Naive thymus-derived CD4-positive, alpha-beta T cell (primary cell): Measurements from ENCODE around the gene TRMT11. TPM values are rescaled to one million over a fixed set of nuclear protein-coding genes. Genes with fewer than 3 reads are reported as not detected.
"Not testable (repeated sequence)": the region's sequence is repeated elsewhere in the genome, so short reads cannot be mapped to it uniquely, and the experiment has no call there.

Experiments
- ATAC-seq: fragments of 150-1000 bp; cut with Tn5 transposase; 2 replicates; pipeline ENCODE4 v1.10.0; 2021; ENCODE audit warnings: mild to moderate bottlenecking, moderate library complexity
- CTCF ChIA-PET: fragments of 350-600 bp; sonication (Branson Sonifier 250); formaldehyde crosslinking; loops from one replicate; lab custom pipeline; 2021; ENCODE audit warnings: antibody characterized with exemption; lab: Charles Lee
- POLR2A ChIA-PET: fragments of 350-600 bp; sonication (Branson Sonifier 250); formaldehyde crosslinking; loops from one replicate; lab custom pipeline; 2021; ENCODE audit warnings: antibody characterized with exemption, inconsistent platforms; lab: Charles Lee
- DNase-seq, 9 donors: peaks; one replicate each; pipeline versions ENCODE4 v3.0.0 to v3.0.0-alpha.2; 2020 to 2022; ENCODE audit warnings: mixed read lengths in 1 of 9
- H3K27ac ChIP-seq: one replicate; pipeline ENCODE4 v1.7.0; 2013; ENCODE audit warnings: mild to moderate bottlenecking, low read depth, low read length, moderate library complexity
- H3K27me3 ChIP-seq, 2 donors: one replicate each; pipeline ENCODE4 v1.7.0; 2013; ENCODE audit warnings: low read length in 2 of 2, mild to moderate bottlenecking in 2 of 2, moderate library complexity in 2 of 2; ENCODE audit not compliant: control insufficient read depth in 2 of 2, insufficient read depth in 2 of 2
- H3K36me3 ChIP-seq, 3 experiments: 1 replicate in 2 of 3; 2 replicates in 1 of 3; pipeline ENCODE4 v1.7.0; 2013; ENCODE audit warnings: low read length in 3 of 3, mild to moderate bottlenecking in 3 of 3, moderate library complexity in 1 of 3; ENCODE audit not compliant: insufficient read depth in 3 of 3, control insufficient read depth in 2 of 3
- H3K4me1 ChIP-seq, 2 donors: one replicate each; pipeline ENCODE4 v1.7.0; 2013; ENCODE audit warnings: low read length in 2 of 2, mild to moderate bottlenecking in 2 of 2, moderate library complexity in 1 of 2; ENCODE audit not compliant: control insufficient read depth in 2 of 2, insufficient read depth in 2 of 2
- H3K4me3 ChIP-seq: 2 replicates; pipeline ENCODE4 v1.7.0; 2013; ENCODE audit warnings: mild to moderate bottlenecking, low read length
- H3K9me3 ChIP-seq, 3 experiments: 1 replicate in 2 of 3; 2 replicates in 1 of 3; pipeline ENCODE4 v1.7.0; 2013; ENCODE audit warnings: low read length in 3 of 3; ENCODE audit not compliant: control insufficient read depth in 2 of 3
- H3K27ac Mint-ChIP-seq, 9 donors: one replicate each; pipeline ENCODE4 v1.8.0; 2020 to 2022; ENCODE audit warnings: mixed read lengths in 9 of 9, mild to moderate bottlenecking in 8 of 9, moderate library complexity in 5 of 9, inconsistent platforms in 2 of 9
- H3K27me3 Mint-ChIP-seq, 5 donors: one replicate each; pipeline ENCODE4 v1.8.0; 2021 to 2022; ENCODE audit warnings: mixed read lengths in 5 of 5, mild to moderate bottlenecking in 1 of 5
- H3K36me3 Mint-ChIP-seq, 5 donors: one replicate each; pipeline ENCODE4 v1.8.0; 2020 to 2022; ENCODE audit warnings: mixed read lengths in 5 of 5, mild to moderate bottlenecking in 3 of 5, inconsistent platforms in 1 of 5
- H3K4me1 Mint-ChIP-seq, 7 donors: one replicate each; pipeline ENCODE4 v1.8.0; 2020 to 2022; ENCODE audit warnings: mixed read lengths in 7 of 7, mild to moderate bottlenecking in 3 of 7, inconsistent platforms in 1 of 7
- H3K4me3 Mint-ChIP-seq, 10 donors: one replicate each; pipeline ENCODE4 v1.8.0; 2020 to 2022; ENCODE audit warnings: mild to moderate bottlenecking in 10 of 10, mixed read lengths in 10 of 10, moderate library complexity in 6 of 10, inconsistent platforms in 2 of 10
- H3K9me3 Mint-ChIP-seq, 11 donors: one replicate each; pipeline ENCODE4 v1.8.0; 2020 to 2022; ENCODE audit warnings: mixed read lengths in 11 of 11, mild to moderate bottlenecking in 4 of 11, inconsistent platforms in 1 of 11, moderate library complexity in 1 of 11
- intact Hi-C, 2 donors: fragments of 100-400 bp; cut with micrococcal nuclease; formaldehyde crosslinking; loops; one replicate each; pipeline ENCODE4 v1.15.1; 2023
- polyA plus RNA-seq, 2 donors: library from polyadenylated mRNA; unstranded; fragments of 300-500 nt; fragmentation: Illumina TruSeq; gene quantifications; one replicate each; pipeline ENCODE4 v1.2.3, GENCODE V29; 2021
- total RNA-seq, 6 experiments: library from RNA in 5 of 6; stranded (reverse) in 5 of 6; gene quantifications; 1 replicate in 5 of 6; 2 replicates in 1 of 6; pipeline ENCODE4 v1.2.3 and lab custom pipeline; 2021 to 2026

Gene TRMT11
- total and polyA plus RNA-seq, 7 experiments from 2014 or later = 12.4 to 34.1 (median 17.0) TPM

GRCh38 chr6:125970760-125971159, 15.6 kb upstream of the TRMT11 start:
- peaks cover 0 to 22% (median 11%) of the 10 kb centered on the region in 5 donors for H3K36me3 Mint-ChIP-seq
- no peak overlapping the region for H3K4me3 Mint-ChIP-seq
- no peaks in the 10 kb centered on the region for H3K9me3 ChIP-seq
- DNase-seq (no peak), ATAC-seq (no peak)
- H3K27me3 Mint-ChIP-seq = no peaks in the 10 kb centered on the region
- H3K27ac Mint-ChIP-seq = peak overlapping the region in 3 of 9 donors; percentile 31 to 45 (median 41)
- intact Hi-C loops = no loop called here
- ChIA-PET POLR2A (interaction anchor here (0.6 to 2.2 kb wide), 4 partner anchors 15 to 194 kb away, joined by 3 to 6 read pairs (median 4); partner anchors contain the start of gene HINT3), CTCF (interaction anchor here (0.6 to 1.8 kb wide), 4 partner anchors 11 to 659 kb away, joined by 3 to 5 read pairs (median 4); partner anchors contain the start of gene TRMT11)
- H3K27me3 ChIP-seq = no peaks in the 10 kb centered on the region
- H3K36me3 ChIP-seq = peaks cover 0 to 17% (median 0%) of the 10 kb centered on the region in 3 experiments
- H3K27ac ChIP-seq = no peak overlapping the region
- no peak overlapping the region for H3K4me3 ChIP-seq
- peaks cover 5 to 40% (median 30%) of the 10 kb centered on the region in 7 donors for H3K4me1 Mint-ChIP-seq
- H3K4me1 ChIP-seq = no peaks in the 10 kb centered on the region
- no peaks in the 10 kb centered on the region for H3K9me3 Mint-ChIP-seq

- H3K9me3 ChIP-seq, H3K27me3 ChIP-seq, H3K27me3 Mint-ChIP-seq, intact Hi-C loops, DNase-seq, H3K9me3 Mint-ChIP-seq, H3K4me1 ChIP-seq, H3K4me3 Mint-ChIP-seq, ATAC-seq, H3K27ac ChIP-seq, H3K4me3 ChIP-seq: not testable (repeated sequence)
- peaks cover 0 to 18% (median 0%) of the 10 kb centered on the region in 3 experiments for H3K36me3 ChIP-seq
- peak overlapping the region in 2 of 9 donors; percentile 14 to 16 for H3K27ac Mint-ChIP-seq
- CTCF ChIA-PET = interaction anchor here (0.7 kb wide), 1 partner anchor 211 kb away, joined by 3 read pairs; no protein-coding TSS in a partner anchor
- peaks cover 0 to 19% (median 9%) of the 10 kb centered on the region in 5 donors for H3K36me3 Mint-ChIP-seq
- POLR2A ChIA-PET = interaction anchor here (0.6 kb wide), 1 partner anchor 34 kb away, joined by 3 read pairs; no protein-coding TSS in a partner anchor
- peaks cover 5 to 30% (median 22%) of the 10 kb centered on the region in 7 donors for H3K4me1 Mint-ChIP-seq
These were observed 13.9 kb upstream of the TRMT11 start for GRCh38 chr6:125972478-125972877.

- intact Hi-C loops = loop anchor here (1.0 to 2.0 kb wide), 10 partner anchors 18 to 782 kb away; partner anchors contain the start of gene HINT3 (in 1 of the 2)
- Mint-ChIP-seq H3K27me3 (no peaks in the 10 kb centered on the region), H3K27ac (peak overlapping the region in 7 of 9 donors; percentile 5 to 80 (median 46)), H3K4me1 (peaks cover 3 to 13% (median 11%) of the 10 kb centered on the region in 7 donors), H3K36me3 (peaks cover 0 to 16% (median 7%) of the 10 kb centered on the region in 5 donors), H3K9me3 (no peaks in the 10 kb centered on the region), H3K4me3 (peak overlapping the region in 3 of 10 donors; percentile 24 to 54 (median 32))
- peak; percentile 80 for ATAC-seq
- DNase-seq = peak in 6 of 9 donors; percentile 11 to 56 (median 43)
- CTCF ChIA-PET = interaction anchor here (0.6 to 2.0 kb wide), 14 partner anchors 11 to 664 kb away, joined by 3 to 9 read pairs (median 5); partner anchors contain the start of genes HINT3 and NCOA7
- no peak overlapping the region for H3K4me3 ChIP-seq
- no peaks in the 10 kb centered on the region for H3K9me3 ChIP-seq
- H3K4me1 ChIP-seq = no peaks in the 10 kb centered on the region
- peaks cover 0 to 10% (median 0%) of the 10 kb centered on the region in 3 experiments for H3K36me3 ChIP-seq
- H3K27ac ChIP-seq = no peak overlapping the region
- POLR2A ChIA-PET = interaction anchor here (0.6 to 3.7 kb wide), 6 partner anchors 12 to 193 kb away, joined by 3 to 17 read pairs (median 4); partner anchors contain the start of genes NCOA7 and TRMT11
- H3K27me3 ChIP-seq = no peaks in the 10 kb centered on the region
These were observed 12.0 kb upstream of the TRMT11 start for GRCh38 chr6:125974214-125974866.

- CTCF ChIA-PET = no interaction called here
- H3K27me3 Mint-ChIP-seq = no peaks in the 10 kb centered on the region
These were observed 7.2 kb upstream of the TRMT11 start for GRCh38 chr6:125979101-125979500.

GRCh38 chr6:125981571-125982185, 4.7 kb upstream of the TRMT11 start:
- peaks cover 0 to 6% (median 0%) of the 10 kb centered on the region in 3 experiments for H3K36me3 ChIP-seq
- ATAC-seq (no peak), DNase-seq (no peak)
- ChIA-PET POLR2A (interaction anchor here (1.1 to 1.4 kb wide), 2 partner anchors 25 to 191 kb away, joined by 5 read pairs; partner anchors contain the start of genes HINT3 and NCOA7), CTCF (interaction anchor here (0.5 to 1.5 kb wide), 3 partner anchors 10 to 123 kb away, joined by 3 to 4 read pairs (median 3); no protein-coding TSS in a partner anchor)
- no peaks in the 10 kb centered on the region for H3K27me3 ChIP-seq
- no peak overlapping the region for H3K4me3 Mint-ChIP-seq
- H3K27ac ChIP-seq = no peak overlapping the region
- H3K4me3 ChIP-seq = no peak overlapping the region
- peaks cover 5 to 7% of the 10 kb centered on the region in 2 donors for H3K4me1 ChIP-seq
- H3K27ac Mint-ChIP-seq = no peak overlapping the region
- H3K4me1 Mint-ChIP-seq = peaks cover 0 to 4% (median 0%) of the 10 kb centered on the region in 7 donors
- H3K9me3 ChIP-seq = no peaks in the 10 kb centered on the region
- intact Hi-C loops = loop anchor here (10.0 kb wide), 2 partner anchors 827 to 1283 kb away; partner anchors contain the start of genes RNF146 (in 1 of the 2) and TPD52L1 (in 1 of the 2)
- H3K36me3 Mint-ChIP-seq = peaks cover 0 to 12% (median 0%) of the 10 kb centered on the region in 5 donors
- no peaks in the 10 kb centered on the region for H3K9me3 Mint-ChIP-seq
- no peaks in the 10 kb centered on the region for H3K27me3 Mint-ChIP-seq

More at GRCh38 chr6:125979101-125979500, 7.2 kb upstream of the TRMT11 start:
- POLR2A ChIA-PET = no interaction called here
- Mint-ChIP-seq H3K4me3 (no peak overlapping the region), H3K27ac (no peak overlapping the region), H3K36me3 (peaks cover 0 to 12% (median 3%) of the 10 kb centered on the region in 5 donors), H3K4me1 (peaks cover 0 to 6% (median 5%) of the 10 kb centered on the region in 7 donors), H3K9me3 (no peaks in the 10 kb centered on the region)
- Histone ChIP-seq H3K4me1 (no peaks in the 10 kb centered on the region), H3K4me3 (no peak overlapping the region), H3K9me3 (no peaks in the 10 kb centered on the region), H3K27me3 (no peaks in the 10 kb centered on the region), H3K36me3 (peaks cover 0 to 4% (median 0%) of the 10 kb centered on the region in 3 experiments), H3K27ac (no peak overlapping the region)
- ATAC-seq = no peak
- intact Hi-C loops = no loop called here
- DNase-seq = no peak
